CD4-positive, alpha-beta memory T cell (primary cell): ENCODE results near the gene CACNA1I. TPM values are rescaled to one million over a fixed set of nuclear protein-coding genes. Genes with fewer than 3 reads are reported as not detected.
"Not testable (repeated sequence)": the region's sequence is repeated elsewhere in the genome, so short reads cannot be mapped to it uniquely, and the experiment has no call there.

Experiments
- CTCF ChIA-PET: fragments of 350-600 bp; sonication (Branson Sonifier 250); formaldehyde crosslinking; loops from one replicate; lab custom pipeline; 2021; ENCODE audit warnings: inconsistent platforms; ENCODE audit not compliant: partially characterized antibody; lab: Charles Lee
- POLR2A ChIA-PET: fragments of 350-600 bp; sonication (Branson Sonifier 250); formaldehyde crosslinking; loops from one replicate; lab custom pipeline; 2021; ENCODE audit not compliant: partially characterized antibody; lab: Charles Lee
- DNase-seq, 5 donors: peaks; one replicate each; pipeline versions ENCODE4 v3.0.0 to v3.0.0-alpha.2; 2020 to 2022; ENCODE audit warnings: mixed read lengths in 1 of 5
- H3K27ac ChIP-seq: one replicate; pipeline ENCODE4 v1.7.0; 2013; ENCODE audit warnings: low read depth, low read length
- H3K27me3 ChIP-seq: 2 replicates; pipeline ENCODE4 v1.7.0; 2013; ENCODE audit warnings: mild to moderate bottlenecking, low read length, moderate library complexity; ENCODE audit not compliant: insufficient read depth
- H3K36me3 ChIP-seq: 2 replicates; pipeline ENCODE4 v1.7.0; 2013; ENCODE audit warnings: mild to moderate bottlenecking, low read length, moderate library complexity; ENCODE audit not compliant: insufficient read depth
- H3K4me1 ChIP-seq: 2 replicates; pipeline ENCODE4 v1.7.0; 2013; ENCODE audit warnings: mild to moderate bottlenecking, low read length, moderate library complexity; ENCODE audit not compliant: insufficient read depth
- H3K4me3 ChIP-seq, 2 donors: one replicate each; pipeline ENCODE4 v1.7.0; 2013; ENCODE audit warnings: low read length in 2 of 2, mild to moderate bottlenecking in 1 of 2
- H3K9me3 ChIP-seq, 2 donors: one replicate each; pipeline ENCODE4 v1.7.0; 2013; ENCODE audit warnings: low read length in 2 of 2, control low read depth in 1 of 2; ENCODE audit not compliant: control insufficient read depth in 1 of 2
- H3K27ac Mint-ChIP-seq, 7 donors: one replicate each; pipeline ENCODE4 v1.8.0; 2020 to 2021; ENCODE audit warnings: mixed read lengths in 7 of 7, mild to moderate bottlenecking in 6 of 7, inconsistent platforms in 3 of 7, moderate library complexity in 3 of 7
- H3K27me3 Mint-ChIP-seq, 2 donors: one replicate each; pipeline ENCODE4 v1.8.0; 2020 to 2021; ENCODE audit warnings: mixed read lengths in 2 of 2
- H3K36me3 Mint-ChIP-seq, 2 donors: one replicate each; pipeline ENCODE4 v1.8.0; 2020 to 2021; ENCODE audit warnings: mixed read lengths in 2 of 2, inconsistent platforms in 1 of 2, mild to moderate bottlenecking in 1 of 2
- H3K4me1 Mint-ChIP-seq, 4 donors: one replicate each; pipeline ENCODE4 v1.8.0; 2020 to 2021; ENCODE audit warnings: mixed read lengths in 4 of 4, mild to moderate bottlenecking in 1 of 4
- H3K4me3 Mint-ChIP-seq, 8 donors: one replicate each; pipeline ENCODE4 v1.8.0; 2020 to 2021; ENCODE audit warnings: mixed read lengths in 8 of 8, mild to moderate bottlenecking in 7 of 8, moderate library complexity in 6 of 8, inconsistent platforms in 3 of 8
- H3K9me3 Mint-ChIP-seq, 8 donors: one replicate each; pipeline ENCODE4 v1.8.0; 2020 to 2021; ENCODE audit warnings: mixed read lengths in 8 of 8, mild to moderate bottlenecking in 5 of 8, inconsistent platforms in 3 of 8, moderate library complexity in 1 of 8
- intact Hi-C: fragments of 100-400 bp; cut with micrococcal nuclease; formaldehyde crosslinking; loops from one replicate; pipeline ENCODE4 v1.15.1; 2023
- polyA plus RNA-seq, 2 donors: library from polyadenylated mRNA; unstranded; fragments of 300-500 nt; fragmentation: Illumina TruSeq; gene quantifications; one replicate each; pipeline ENCODE4 v1.2.3, GENCODE V29; 2021
- total RNA-seq, 2 experiments: library from RNA; stranded (reverse); gene quantifications; one replicate each; pipeline ENCODE4 v1.2.3, GENCODE V29; 2021

The CACNA1I gene
- total and polyA plus RNA-seq, 4 experiments from 2014 or later, result 0.30 to 58.0 (median 29.7) TPM

DNA sequence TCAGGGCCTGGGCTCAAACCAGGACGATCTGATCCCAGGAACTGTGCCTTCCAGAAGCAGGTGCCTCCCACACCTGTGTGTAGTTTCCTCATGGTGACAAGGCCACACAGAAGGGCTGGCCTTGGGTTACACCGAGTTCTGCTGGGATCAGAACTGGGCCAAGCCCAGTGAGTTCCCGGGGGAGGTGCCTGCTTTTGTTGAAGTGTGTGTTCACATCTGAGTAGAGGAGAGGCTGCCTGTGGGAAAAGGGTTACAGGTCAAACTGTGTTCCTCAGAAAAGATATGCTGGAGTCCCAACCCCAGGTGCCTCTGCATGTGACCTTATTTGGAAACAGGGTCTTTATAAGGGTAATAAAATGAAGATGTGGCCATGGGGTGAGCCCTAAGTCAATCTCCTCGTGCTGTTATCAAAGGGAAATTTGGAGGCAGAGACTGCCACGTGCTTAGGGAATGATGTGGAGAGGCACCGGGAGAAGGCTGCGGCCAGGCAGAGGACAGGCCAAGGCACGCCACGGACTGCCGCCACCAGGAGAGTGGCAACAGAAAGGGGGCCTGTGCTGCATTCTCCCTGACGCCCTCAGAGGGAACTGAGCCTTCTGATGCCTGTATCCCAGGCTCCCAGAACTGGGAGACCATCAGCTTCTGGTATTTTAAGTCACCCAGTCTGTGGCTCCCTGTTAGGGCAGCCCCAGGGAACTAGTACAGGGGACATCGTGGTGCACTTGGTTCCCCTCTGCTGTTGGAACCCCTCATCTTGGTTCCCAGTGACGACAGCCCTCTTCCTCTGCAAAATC is 158.8 kb downstream of the CACNA1I start:
- peaks cover 0 to 2% (median 0%) of the 10 kb centered on the region in 8 donors for H3K9me3 Mint-ChIP-seq
- DNase-seq, result no peak
- ChIA-PET POLR2A (no interaction called here), CTCF (no interaction called here)
- H3K4me3 Mint-ChIP-seq, result no peak overlapping the region
- Histone ChIP-seq H3K9me3 (no peaks in the 10 kb centered on the region), H3K36me3 (no peaks in the 10 kb centered on the region), H3K27ac (no peak overlapping the region), H3K4me3 (no peak overlapping the region), H3K4me1 (no peaks in the 10 kb centered on the region), H3K27me3 (no peaks in the 10 kb centered on the region)
- H3K4me1 Mint-ChIP-seq, result no peaks in the 10 kb centered on the region
- intact Hi-C loops, result no loop called here
- peaks cover 0 to 3% of the 10 kb centered on the region in 2 donors for H3K27me3 Mint-ChIP-seq
- no peak overlapping the region for H3K27ac Mint-ChIP-seq
- H3K36me3 Mint-ChIP-seq, result no peaks in the 10 kb centered on the region

DNA sequence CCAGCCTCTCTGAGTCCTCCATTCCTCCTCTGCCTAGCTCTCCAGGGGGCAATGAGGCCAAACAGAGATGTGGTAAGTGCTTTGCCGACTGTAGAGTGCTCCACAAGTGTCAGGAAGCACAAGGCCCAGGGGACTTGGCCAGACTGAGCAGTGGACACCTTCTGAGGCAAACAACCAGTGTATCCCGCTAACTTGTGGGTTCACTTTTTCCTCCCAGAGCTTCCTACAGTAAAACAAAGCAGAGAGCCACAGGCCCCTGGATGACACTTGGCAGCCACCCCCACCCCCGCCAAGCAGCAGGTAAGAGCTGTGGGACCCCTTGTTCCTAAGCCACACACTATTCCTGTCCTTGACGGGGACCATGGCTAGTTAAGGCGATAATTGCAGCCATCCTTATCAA is 160.9 kb downstream of the CACNA1I start:
- Histone ChIP-seq H3K27me3 (no peaks in the 10 kb centered on the region), H3K9me3 (no peaks in the 10 kb centered on the region), H3K27ac (no peak overlapping the region), H3K36me3 (no peaks in the 10 kb centered on the region), H3K4me3 (no peak overlapping the region), H3K4me1 (no peaks in the 10 kb centered on the region)
- ChIA-PET POLR2A (no interaction called here), CTCF (no interaction called here)
- peaks cover 0 to 2% (median 0%) of the 10 kb centered on the region in 8 donors for H3K9me3 Mint-ChIP-seq
- no peaks in the 10 kb centered on the region for H3K36me3 Mint-ChIP-seq
- H3K27ac Mint-ChIP-seq, result no peak overlapping the region
- intact Hi-C loops, result no loop called here
- no peak for DNase-seq
- peaks cover 3 to 5% of the 10 kb centered on the region in 2 donors for H3K27me3 Mint-ChIP-seq
- no peak overlapping the region for H3K4me3 Mint-ChIP-seq
- no peaks in the 10 kb centered on the region for H3K4me1 Mint-ChIP-seq

DNA sequence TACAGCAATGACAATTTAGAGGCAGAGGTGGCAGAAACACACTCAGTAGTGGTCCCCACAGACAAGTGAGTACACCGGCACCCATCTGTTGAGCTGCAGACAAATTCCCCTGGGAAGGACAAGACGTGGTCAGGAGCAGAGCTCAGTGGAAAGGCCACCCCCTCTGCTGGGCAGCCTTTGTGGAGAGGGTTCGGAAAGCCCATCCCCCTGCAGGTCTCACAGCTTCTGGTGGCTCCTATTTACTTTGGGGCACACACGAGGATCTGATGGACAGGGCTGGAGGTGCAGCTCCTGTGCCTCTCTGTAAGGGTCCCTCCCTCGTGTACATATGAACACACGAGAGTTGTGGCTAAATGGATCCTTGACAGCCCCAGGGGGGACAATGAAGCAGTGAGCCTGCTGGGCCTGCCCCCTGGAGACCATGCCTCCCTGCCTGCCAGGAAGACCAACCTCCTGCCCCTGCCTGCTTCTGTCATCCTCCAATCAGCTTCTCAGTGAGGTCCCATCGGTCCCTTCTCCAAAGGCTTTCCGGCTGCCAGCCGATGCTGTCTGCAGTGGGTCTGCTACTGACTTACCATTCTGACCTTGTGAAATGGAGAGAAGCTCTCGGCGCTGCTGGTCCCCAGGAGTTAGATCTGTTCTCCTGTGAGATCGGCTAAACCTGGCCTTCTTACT is 161.5 kb downstream of the CACNA1I start:
- no peak overlapping the region for H3K27ac ChIP-seq
- H3K27me3 ChIP-seq, result no peaks in the 10 kb centered on the region
- H3K9me3 Mint-ChIP-seq, result peaks cover 0 to 2% (median 0%) of the 10 kb centered on the region in 8 donors
- ChIA-PET CTCF (no interaction called here), POLR2A (no interaction called here)
- H3K4me3 Mint-ChIP-seq, result no peak overlapping the region
- peaks cover 2 to 5% of the 10 kb centered on the region in 2 donors for H3K27me3 Mint-ChIP-seq
- DNase-seq, result no peak
- H3K4me1 Mint-ChIP-seq, result no peaks in the 10 kb centered on the region
- H3K36me3 ChIP-seq, result no peaks in the 10 kb centered on the region
- no peaks in the 10 kb centered on the region for H3K36me3 Mint-ChIP-seq
- no peaks in the 10 kb centered on the region for H3K4me1 ChIP-seq
- no peak overlapping the region for H3K4me3 ChIP-seq
- intact Hi-C loops, result no loop called here
- H3K9me3 ChIP-seq, result no peaks in the 10 kb centered on the region
- H3K27ac Mint-ChIP-seq, result no peak overlapping the region

DNA sequence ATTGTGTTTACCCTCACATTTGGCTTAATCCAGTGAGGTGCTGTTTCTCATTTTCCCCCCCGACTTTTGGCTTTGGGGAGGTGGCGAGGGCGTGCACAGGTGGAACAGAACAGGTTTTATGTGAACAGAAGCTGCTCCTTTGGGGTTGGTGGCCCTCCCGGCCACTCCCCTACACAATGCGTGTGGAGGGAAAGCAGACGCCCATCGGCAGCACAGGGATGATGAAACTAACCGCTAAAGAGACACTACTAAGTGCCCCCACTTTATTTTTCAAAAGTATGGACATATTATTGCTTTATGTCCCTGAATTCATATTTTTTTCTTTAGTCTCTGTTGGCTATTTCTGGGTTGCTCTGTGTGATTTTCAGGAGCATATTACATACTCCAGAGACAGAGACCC is 162.1 kb downstream of the CACNA1I start:
- H3K9me3 Mint-ChIP-seq, result peaks cover 0 to 2% (median 0%) of the 10 kb centered on the region in 8 donors
- DNase-seq, result no peak
- H3K4me1 Mint-ChIP-seq, result no peaks in the 10 kb centered on the region
- H3K36me3 ChIP-seq, result no peaks in the 10 kb centered on the region
- no peak overlapping the region for H3K27ac ChIP-seq
- no peak overlapping the region for H3K4me3 Mint-ChIP-seq
- no peaks in the 10 kb centered on the region for H3K36me3 Mint-ChIP-seq
- H3K27me3 ChIP-seq, result no peaks in the 10 kb centered on the region
- no peaks in the 10 kb centered on the region for H3K4me1 ChIP-seq
- POLR2A ChIA-PET, result no interaction called here
- peaks cover 1 to 5% of the 10 kb centered on the region in 2 donors for H3K27me3 Mint-ChIP-seq
- H3K9me3 ChIP-seq, result no peaks in the 10 kb centered on the region
- no peak overlapping the region for H3K4me3 ChIP-seq
- CTCF ChIA-PET, result interaction anchor here (0.6 kb wide), 1 partner anchor 719 kb away, joined by 3 read pairs; no protein-coding TSS in a partner anchor
- no peak overlapping the region for H3K27ac Mint-ChIP-seq
- intact Hi-C loops, result no loop called here

DNA sequence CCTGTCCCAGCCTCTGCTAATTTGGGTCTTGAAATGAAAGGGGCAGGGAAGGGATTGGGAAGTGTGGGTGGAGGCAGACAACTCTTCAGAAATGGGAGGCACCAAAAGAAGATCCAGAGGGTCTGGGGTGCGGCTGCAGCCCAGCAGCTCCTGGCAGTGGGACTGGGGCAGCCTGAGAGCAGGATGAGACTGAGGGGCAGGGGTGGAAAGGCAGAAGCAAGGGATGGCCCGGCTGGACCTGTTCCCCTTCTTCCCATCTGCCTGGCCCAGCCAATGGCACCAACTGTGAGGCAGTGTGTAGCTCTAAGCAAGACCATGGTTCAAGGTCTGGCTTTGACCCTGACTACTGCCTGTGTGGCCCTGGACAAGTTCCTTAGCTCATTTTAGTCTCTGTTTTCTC is 162.6 kb downstream of the CACNA1I start:
- Histone ChIP-seq H3K27ac (no peak overlapping the region), H3K9me3 (no peaks in the 10 kb centered on the region), H3K4me3 (no peak overlapping the region), H3K4me1 (no peaks in the 10 kb centered on the region), H3K36me3 (no peaks in the 10 kb centered on the region), H3K27me3 (no peaks in the 10 kb centered on the region)
- Mint-ChIP-seq H3K9me3 (peaks cover 0 to 2% (median 0%) of the 10 kb centered on the region in 8 donors), H3K4me1 (no peaks in the 10 kb centered on the region), H3K4me3 (no peak overlapping the region), H3K36me3 (no peaks in the 10 kb centered on the region), H3K27ac (no peak overlapping the region), H3K27me3 (peaks cover 1 to 5% of the 10 kb centered on the region in 2 donors)
- ChIA-PET POLR2A (no interaction called here), CTCF (interaction anchor here (0.6 kb wide), 1 partner anchor 718 kb away, joined by 3 read pairs; no protein-coding TSS in a partner anchor)
- intact Hi-C loops, result no loop called here
- no peak for DNase-seq

DNA sequence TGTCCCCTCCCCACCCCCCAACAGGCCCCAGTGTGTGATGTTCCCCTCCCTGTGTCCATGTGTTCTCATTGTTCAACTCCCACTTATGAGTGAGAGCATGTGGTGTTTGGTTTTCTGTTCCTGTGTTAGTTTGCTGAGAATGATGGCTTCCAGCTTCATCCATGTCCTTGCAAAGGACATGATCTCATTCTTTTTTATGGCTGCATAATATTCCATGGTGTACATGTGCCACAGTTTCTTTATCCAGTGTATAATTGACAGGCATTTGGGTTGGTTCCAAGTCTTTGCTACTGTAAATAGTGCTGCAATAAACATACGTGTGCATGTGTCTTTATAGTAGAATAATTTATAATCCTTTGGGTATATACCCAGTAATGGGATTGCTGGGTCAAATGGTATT is 163.5 kb downstream of the CACNA1I start:
- H3K4me3 Mint-ChIP-seq, H3K36me3 Mint-ChIP-seq, H3K9me3 ChIP-seq, H3K27ac ChIP-seq, H3K4me1 Mint-ChIP-seq, CTCF ChIA-PET, H3K36me3 ChIP-seq, DNase-seq, H3K27me3 Mint-ChIP-seq, H3K27me3 ChIP-seq, H3K27ac Mint-ChIP-seq, H3K4me3 ChIP-seq, H3K9me3 Mint-ChIP-seq, intact Hi-C loops, POLR2A ChIA-PET, H3K4me1 ChIP-seq: not testable (repeated sequence)

DNA sequence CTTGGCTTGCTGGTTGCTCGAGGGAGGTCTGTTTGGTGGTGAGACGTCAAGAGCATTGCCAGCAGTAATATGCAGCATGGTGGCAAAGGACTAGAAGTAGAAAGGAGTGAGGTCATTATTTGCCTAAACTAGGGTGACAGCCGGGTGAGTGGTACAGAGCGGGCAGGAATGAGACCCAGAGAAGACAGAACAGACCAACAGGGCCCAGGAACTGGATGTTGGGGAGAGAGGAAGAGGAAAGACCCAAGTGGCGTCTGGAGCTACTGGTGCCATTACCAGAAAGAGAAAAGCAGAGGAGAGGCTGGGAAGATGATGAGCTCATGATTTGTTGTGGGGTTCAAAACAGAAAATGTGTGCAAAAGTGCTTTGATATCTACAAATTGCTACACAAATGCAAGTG is 164.3 kb downstream of the CACNA1I start:
- Histone ChIP-seq H3K27me3 (no peaks in the 10 kb centered on the region), H3K4me3 (no peak overlapping the region), H3K4me1 (no peaks in the 10 kb centered on the region), H3K36me3 (no peaks in the 10 kb centered on the region), H3K9me3 (no peaks in the 10 kb centered on the region), H3K27ac (no peak overlapping the region)
- no peak for DNase-seq
- no peak overlapping the region for H3K4me3 Mint-ChIP-seq
- H3K9me3 Mint-ChIP-seq, result peaks cover 0 to 6% (median 3%) of the 10 kb centered on the region in 8 donors
- peaks cover 1 to 5% of the 10 kb centered on the region in 2 donors for H3K27me3 Mint-ChIP-seq
- no peak overlapping the region for H3K27ac Mint-ChIP-seq
- no peaks in the 10 kb centered on the region for H3K36me3 Mint-ChIP-seq
- ChIA-PET POLR2A (no interaction called here), CTCF (no interaction called here)
- intact Hi-C loops, result no loop called here
- H3K4me1 Mint-ChIP-seq, result no peaks in the 10 kb centered on the region
